Gastroesophageal sphincter (tissue), 3 donors: ENCODE data around the gene MRPL22.

Experiments used
- POLR2A ChIP-seq, 2 donors: fragments of 450-650 bp; IDR thresholded peaks; one replicate each; pipeline ENCODE4 v1.6.1; 2017; ENCODE audit warnings: antibody characterized with exemption in 2 of 2, mild to moderate bottlenecking in 2 of 2, moderate library complexity in 1 of 2
- POLR2AphosphoS5 ChIP-seq: sonication (generic); formaldehyde crosslinking; IDR thresholded peaks from one replicate; pipeline ENCODE4 v1.6.1; 2017; ENCODE audit warnings: antibody characterized with exemption
- TF ChIP-seq, protein P1 (sequence below), 4 experiments: fragments of 200-600 bp in 2 of 4; fragments of 450-650 bp in 2 of 4; sonication (generic) in 1 of 4; IDR thresholded peaks; one replicate each; pipeline ENCODE4 v1.5.1; 2017 to 2019; ENCODE audit warnings: antibody characterized with exemption in 4 of 4, mild to moderate bottlenecking in 2 of 4, moderate library complexity in 2 of 4

DNA sequence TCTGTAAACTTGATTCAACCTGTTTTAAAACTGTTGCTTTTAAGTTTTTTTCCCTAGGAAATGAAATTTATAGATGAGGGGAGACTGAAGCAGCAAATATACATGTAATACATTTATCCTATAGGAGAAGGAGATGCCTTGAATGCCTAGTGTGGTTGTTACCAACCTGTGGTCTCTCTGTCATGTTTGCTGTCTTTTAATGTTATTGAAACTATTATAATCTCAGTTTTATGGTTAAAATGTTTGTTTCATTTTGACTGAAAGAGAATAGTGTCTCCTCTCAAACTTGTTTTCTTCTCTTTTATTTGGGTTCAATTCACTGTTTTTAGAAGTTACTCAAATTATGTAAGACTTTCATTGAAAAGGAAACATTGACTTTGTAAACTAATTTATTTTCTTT, 15.8 kb downstream of the MRPL22 start:
- no peak for TF ChIP-seq POLR2A (IDR thresholded peaks at IDR 0.05)
- TF ChIP-seq, protein P1, sequence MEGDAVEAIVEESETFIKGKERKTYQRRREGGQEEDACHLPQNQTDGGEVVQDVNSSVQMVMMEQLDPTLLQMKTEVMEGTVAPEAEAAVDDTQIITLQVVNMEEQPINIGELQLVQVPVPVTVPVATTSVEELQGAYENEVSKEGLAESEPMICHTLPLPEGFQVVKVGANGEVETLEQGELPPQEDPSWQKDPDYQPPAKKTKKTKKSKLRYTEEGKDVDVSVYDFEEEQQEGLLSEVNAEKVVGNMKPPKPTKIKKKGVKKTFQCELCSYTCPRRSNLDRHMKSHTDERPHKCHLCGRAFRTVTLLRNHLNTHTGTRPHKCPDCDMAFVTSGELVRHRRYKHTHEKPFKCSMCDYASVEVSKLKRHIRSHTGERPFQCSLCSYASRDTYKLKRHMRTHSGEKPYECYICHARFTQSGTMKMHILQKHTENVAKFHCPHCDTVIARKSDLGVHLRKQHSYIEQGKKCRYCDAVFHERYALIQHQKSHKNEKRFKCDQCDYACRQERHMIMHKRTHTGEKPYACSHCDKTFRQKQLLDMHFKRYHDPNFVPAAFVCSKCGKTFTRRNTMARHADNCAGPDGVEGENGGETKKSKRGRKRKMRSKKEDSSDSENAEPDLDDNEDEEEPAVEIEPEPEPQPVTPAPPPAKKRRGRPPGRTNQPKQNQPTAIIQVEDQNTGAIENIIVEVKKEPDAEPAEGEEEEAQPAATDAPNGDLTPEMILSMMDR (IDR thresholded peaks at IDR 0.05): no peak
- TF ChIP-seq POLR2AphosphoS5: no peak
